LNCAP (cell line): Measurements from ENCODE around the gene CSF3R.

ENCODE experiments used
- CTCF ChIP-seq: fragments of 450-650 bp; IDR thresholded peaks from 2 replicates; pipeline ENCODE4 v1.5.1; 2017; ENCODE audit warnings: mild to moderate bottlenecking

Gene CSF3R

GRCh38 chr1:36464605-36465393 is 17.9 kb downstream of the CSF3R start:
- no peak for TF ChIP-seq CTCF

- TF ChIP-seq CTCF = no peak
Measured at GRCh38 chr1:36463803-36464604, 18.7 kb downstream of the CSF3R start, which contains the start of gene MRPS15. Gene MRPS15, minus strand, starts transcription at chr1:36464384. Its CDS starts 109 bp downstream, at chr1:36464275.

- TF ChIP-seq CTCF = no peak
Measured at GRCh38 chr1:36463463-36463802, 19.3 kb downstream of the CSF3R start.

- TF ChIP-seq CTCF = no peak
Measured at GRCh38 chr1:36458910-36459309, 23.8 kb downstream of the CSF3R start.

GRCh38 chr1:36457691-36458090 is 25.0 kb downstream of the CSF3R start:
- TF ChIP-seq CTCF = no peak

- TF ChIP-seq CTCF = no peak
Measured at GRCh38 chr1:36456391-36456928, 26.3 kb downstream of the CSF3R start.

GRCh38 chr1:36455386-36455785 is 27.3 kb downstream of the CSF3R start:
- TF ChIP-seq CTCF = no peak
